ENCODE data around the gene TOX3.

TOX3 gene

DNA sequence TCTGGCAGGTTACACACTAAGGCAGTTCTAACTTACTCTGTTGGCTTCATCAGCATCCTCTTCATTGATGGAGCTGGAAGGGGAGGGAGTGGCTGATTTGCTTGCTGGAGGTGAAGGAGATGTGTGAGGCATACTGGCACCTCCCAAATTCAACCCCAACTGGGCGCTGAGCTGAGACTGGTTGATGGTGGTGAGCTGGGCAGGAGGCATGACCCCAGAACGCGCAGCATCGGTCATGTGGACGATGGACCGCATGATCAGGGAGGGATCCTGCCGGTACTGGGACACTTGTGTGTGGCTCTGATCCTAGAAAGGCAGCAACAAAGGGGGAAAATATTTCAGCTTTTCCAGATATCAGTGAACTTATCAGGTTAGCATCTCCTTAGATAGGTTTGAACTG is 96.7 kb downstream of the TOX3 start:
- ChIA-PET POLR2A (ENCODE audit: low non-redundant PET) (no interaction called here), CTCF (no interaction called here)
- TF ChIP-seq, protein P1, sequence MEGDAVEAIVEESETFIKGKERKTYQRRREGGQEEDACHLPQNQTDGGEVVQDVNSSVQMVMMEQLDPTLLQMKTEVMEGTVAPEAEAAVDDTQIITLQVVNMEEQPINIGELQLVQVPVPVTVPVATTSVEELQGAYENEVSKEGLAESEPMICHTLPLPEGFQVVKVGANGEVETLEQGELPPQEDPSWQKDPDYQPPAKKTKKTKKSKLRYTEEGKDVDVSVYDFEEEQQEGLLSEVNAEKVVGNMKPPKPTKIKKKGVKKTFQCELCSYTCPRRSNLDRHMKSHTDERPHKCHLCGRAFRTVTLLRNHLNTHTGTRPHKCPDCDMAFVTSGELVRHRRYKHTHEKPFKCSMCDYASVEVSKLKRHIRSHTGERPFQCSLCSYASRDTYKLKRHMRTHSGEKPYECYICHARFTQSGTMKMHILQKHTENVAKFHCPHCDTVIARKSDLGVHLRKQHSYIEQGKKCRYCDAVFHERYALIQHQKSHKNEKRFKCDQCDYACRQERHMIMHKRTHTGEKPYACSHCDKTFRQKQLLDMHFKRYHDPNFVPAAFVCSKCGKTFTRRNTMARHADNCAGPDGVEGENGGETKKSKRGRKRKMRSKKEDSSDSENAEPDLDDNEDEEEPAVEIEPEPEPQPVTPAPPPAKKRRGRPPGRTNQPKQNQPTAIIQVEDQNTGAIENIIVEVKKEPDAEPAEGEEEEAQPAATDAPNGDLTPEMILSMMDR (conservative IDR thresholded peaks at IDR 0.05; ENCODE audit: low read depth): no peak
- no peak for DNase-seq (ENCODE audit: low spot score)
- H3K27ac ChIP-seq: no peak overlapping the region

DNA sequence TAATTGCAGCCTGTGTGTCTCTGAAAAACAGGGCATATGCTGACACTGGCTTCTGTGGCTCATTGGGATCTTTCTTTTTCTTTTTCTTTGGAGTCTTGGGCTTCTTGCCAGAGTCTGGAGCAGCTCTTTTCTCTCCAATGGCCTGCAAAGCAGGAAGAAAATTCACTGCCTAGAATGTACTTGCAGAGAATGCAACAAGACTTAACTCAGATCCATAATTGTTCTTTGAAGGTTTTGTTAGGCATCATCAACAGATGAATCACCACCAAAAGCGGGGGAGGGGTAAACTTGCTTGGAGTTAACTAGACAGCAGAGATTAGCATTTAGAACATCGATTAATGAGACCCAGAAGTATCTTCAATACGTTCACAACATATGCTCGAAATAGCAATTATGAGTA is 100.9 kb downstream of the TOX3 start:
- DNase-seq (ENCODE audit: low spot score): peak; percentile 1
- CTCF ChIA-PET: no interaction called here
- TF ChIP-seq, protein P1 (conservative IDR thresholded peaks at IDR 0.05; ENCODE audit: low read depth): no peak
- POLR2A ChIA-PET (ENCODE audit: low non-redundant PET): no interaction called here
- no peak overlapping the region for H3K27ac ChIP-seq

DNA sequence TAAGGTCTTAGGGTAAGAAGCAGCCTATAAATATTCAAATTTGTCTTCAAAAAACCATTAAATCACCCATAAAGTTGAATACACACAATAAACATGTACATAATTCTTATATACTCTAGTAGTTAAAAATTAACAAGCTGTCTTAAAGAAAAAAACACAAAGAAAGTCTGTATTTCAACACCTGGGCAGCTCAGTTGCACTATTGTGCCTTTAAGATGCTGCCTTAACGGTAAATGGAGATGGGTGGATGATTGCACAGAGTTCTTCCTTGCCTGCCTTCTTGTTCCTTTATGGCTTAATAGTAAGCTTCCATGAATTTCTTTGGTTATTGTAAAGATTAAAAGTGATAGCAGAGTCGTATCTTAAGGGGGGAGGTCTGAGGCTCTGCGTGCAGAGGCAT is 105.1 kb downstream of the TOX3 start:
- no peak overlapping the region for H3K27ac ChIP-seq
- no peak for DNase-seq (ENCODE audit: low spot score)
- ChIA-PET CTCF (no interaction called here), POLR2A (ENCODE audit: low non-redundant PET) (no interaction called here)
- TF ChIP-seq, protein P1 (conservative IDR thresholded peaks at IDR 0.05; ENCODE audit: low read depth): no peak

DNA sequence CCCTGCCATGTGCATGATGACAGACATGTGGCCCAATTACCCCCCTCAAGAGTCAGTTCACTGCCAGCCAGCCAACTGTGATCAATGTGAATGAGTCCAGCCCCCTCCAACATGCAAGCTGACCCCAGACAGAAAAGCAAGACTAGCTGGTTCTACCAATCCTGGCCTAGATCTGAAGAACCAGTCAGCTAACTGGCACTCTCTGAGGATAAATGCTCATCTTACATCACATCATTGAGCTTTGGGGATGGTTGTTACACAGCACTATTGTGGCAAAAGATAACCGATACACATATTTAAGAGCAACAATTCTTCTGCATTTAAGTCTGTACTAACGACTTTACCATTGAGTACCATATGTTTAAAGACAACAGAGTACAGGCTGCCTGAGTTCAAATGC is 106.7 kb downstream of the TOX3 start:
- H3K27ac ChIP-seq: no peak overlapping the region
- TF ChIP-seq, protein P1 (conservative IDR thresholded peaks at IDR 0.05; ENCODE audit: low read depth): no peak
- ChIA-PET POLR2A (ENCODE audit: low non-redundant PET) (no interaction called here), CTCF (no interaction called here)
- DNase-seq (ENCODE audit: low spot score): no peak

DNA sequence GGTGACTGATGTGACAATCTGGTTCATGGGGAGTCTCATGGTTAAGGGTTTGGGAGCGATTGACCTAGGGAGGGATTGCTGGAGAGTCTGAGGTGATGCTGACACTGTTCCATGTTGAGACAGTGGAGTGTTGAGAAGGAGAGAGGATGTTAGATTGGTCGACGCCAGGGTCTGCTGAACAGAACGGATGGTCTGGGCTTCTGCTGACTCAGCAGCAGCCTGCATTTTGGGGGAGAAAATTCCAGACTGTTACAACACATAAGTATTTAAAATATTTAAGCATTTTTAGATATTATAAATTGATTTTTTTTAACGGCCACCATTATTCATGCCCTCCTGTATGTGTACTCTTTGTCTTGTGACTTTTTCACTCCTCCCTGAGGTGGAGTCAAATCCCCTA is 107.2 kb downstream of the TOX3 start:
- POLR2A ChIA-PET (ENCODE audit: low non-redundant PET): no interaction called here
- H3K27ac ChIP-seq: no peak overlapping the region
- CTCF ChIA-PET: no interaction called here
- DNase-seq (ENCODE audit: low spot score): no peak
- TF ChIP-seq, protein P1 (conservative IDR thresholded peaks at IDR 0.05; ENCODE audit: low read depth): no peak

DNA sequence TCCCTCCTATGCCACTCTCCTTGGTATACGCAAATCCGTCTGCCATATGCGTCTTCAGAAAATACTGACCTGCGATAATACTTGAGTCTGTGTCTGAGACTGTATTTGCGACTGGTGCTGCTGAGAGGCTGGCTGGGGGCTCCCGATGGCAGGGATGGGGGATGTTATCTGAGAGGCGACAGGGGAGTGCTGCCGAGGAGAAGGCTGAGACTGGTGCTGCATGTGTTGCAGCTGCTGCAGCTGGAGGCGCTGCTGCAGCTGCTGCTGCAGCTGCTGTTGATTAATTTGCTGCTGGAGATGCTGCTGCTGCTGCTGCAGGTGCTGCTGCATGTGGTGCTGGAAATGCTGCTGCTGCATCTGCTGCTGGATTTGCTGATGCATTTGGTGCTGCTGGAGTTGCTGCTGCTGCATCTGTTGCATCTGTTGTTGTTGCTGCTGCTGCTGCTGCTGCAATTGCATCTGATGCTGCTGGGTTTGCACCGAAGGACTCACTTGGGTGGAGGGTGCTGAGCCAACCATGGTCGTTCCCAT is 107.7 kb downstream of the TOX3 start:
- ChIA-PET POLR2A (ENCODE audit: low non-redundant PET) (no interaction called here), CTCF (no interaction called here)
- TF ChIP-seq, protein P1 (conservative IDR thresholded peaks at IDR 0.05; ENCODE audit: low read depth): no peak
- no peak for DNase-seq (ENCODE audit: low spot score)
- H3K27ac ChIP-seq: no peak overlapping the region

DNA sequence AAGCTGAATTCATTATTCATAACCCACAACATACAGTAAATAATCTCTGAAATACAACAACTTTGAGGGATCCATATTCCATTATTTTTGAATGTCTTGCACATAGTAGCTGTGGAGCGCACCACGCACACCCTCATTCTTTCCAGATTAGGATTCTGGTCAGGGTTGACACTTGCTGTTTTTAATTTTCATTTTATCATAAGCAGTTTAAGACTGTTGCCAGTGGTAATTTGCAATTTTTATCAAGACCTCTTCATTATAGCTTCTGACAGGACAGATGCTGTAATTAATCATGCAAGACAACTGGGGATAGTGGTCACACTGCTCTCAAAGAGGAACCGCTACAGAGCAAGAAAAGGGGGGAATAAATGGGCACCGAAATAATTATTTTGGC is 109.7 kb downstream of the TOX3 start:
- CTCF ChIA-PET: interaction anchor here (0.5 kb wide), 1 partner anchor 504 kb away, joined by 7 read pairs; no protein-coding TSS in a partner anchor
- POLR2A ChIA-PET (ENCODE audit: low non-redundant PET): no interaction called here
- TF ChIP-seq, protein P1 (conservative IDR thresholded peaks at IDR 0.05; ENCODE audit: low read depth): no peak
- no peak for DNase-seq (ENCODE audit: low spot score)
- H3K27ac ChIP-seq: no peak overlapping the region

Measured in RWPE1 (cell line).